ENCODE data around the gene ARHGEF7.

Gene ARHGEF7

GRCh38 chr13:111131611-111132010 lies 16.5 kb downstream of the ARHGEF7 start:
- in situ Hi-C loops (cut with MboI; ENCODE audit: low sequenced_read_pairs): no loop called here

- in situ Hi-C loops (cut with MboI; ENCODE audit: low sequenced_read_pairs): no loop called here
Measured at GRCh38 chr13:111132948-111133347, 17.8 kb downstream of the ARHGEF7 start.

GRCh38 chr13:111139452-111139851 lies 24.3 kb downstream of the ARHGEF7 start:
- in situ Hi-C loops (cut with MboI; ENCODE audit: low sequenced_read_pairs): no loop called here

GRCh38 chr13:111139873-111140561 lies 24.9 kb downstream of the ARHGEF7 start:
- in situ Hi-C loops (cut with MboI; ENCODE audit: low sequenced_read_pairs): no loop called here

GRCh38 chr13:111140562-111141105 lies 25.5 kb downstream of the ARHGEF7 start:
- in situ Hi-C loops (cut with MboI; ENCODE audit: low sequenced_read_pairs): no loop called here

- in situ Hi-C loops (cut with MboI; ENCODE audit: low sequenced_read_pairs): no loop called here
Measured at GRCh38 chr13:111142472-111142871, 27.4 kb downstream of the ARHGEF7 start.

- in situ Hi-C loops (cut with MboI; ENCODE audit: low sequenced_read_pairs): no loop called here
Measured at GRCh38 chr13:111143865-111144540, 28.9 kb downstream of the ARHGEF7 start.

- in situ Hi-C loops (cut with MboI; ENCODE audit: low sequenced_read_pairs): no loop called here
Measured at GRCh38 chr13:111145071-111145470, 30.0 kb downstream of the ARHGEF7 start.

- in situ Hi-C loops (cut with MboI; ENCODE audit: low sequenced_read_pairs): no loop called here
Measured at GRCh38 chr13:111145506-111145905, 30.4 kb downstream of the ARHGEF7 start.

GRCh38 chr13:111152844-111153243 lies 37.7 kb downstream of the ARHGEF7 start:
- in situ Hi-C loops (cut with MboI; ENCODE audit: low sequenced_read_pairs): no loop called here

- in situ Hi-C loops (cut with MboI; ENCODE audit: low sequenced_read_pairs): no loop called here
Measured at GRCh38 chr13:111153279-111153976, 38.3 kb downstream of the ARHGEF7 start.

GRCh38 chr13:111153977-111154332 lies 38.8 kb downstream of the ARHGEF7 start:
- in situ Hi-C loops (cut with MboI; ENCODE audit: low sequenced_read_pairs): no loop called here

- in situ Hi-C loops (cut with MboI; ENCODE audit: low sequenced_read_pairs): no loop called here
Measured at GRCh38 chr13:111156421-111156820, 41.3 kb downstream of the ARHGEF7 start.

- in situ Hi-C loops (cut with MboI; ENCODE audit: low sequenced_read_pairs): no loop called here
Measured at GRCh38 chr13:111158136-111158805, 43.2 kb downstream of the ARHGEF7 start.

- in situ Hi-C loops (cut with MboI; ENCODE audit: low sequenced_read_pairs): no loop called here
Measured at GRCh38 chr13:111159362-111160320, 44.5 kb downstream of the ARHGEF7 start.

GRCh38 chr13:111160648-111161047 lies 45.5 kb downstream of the ARHGEF7 start:
- in situ Hi-C loops (cut with MboI; ENCODE audit: low sequenced_read_pairs): no loop called here

- in situ Hi-C loops (cut with MboI; ENCODE audit: low sequenced_read_pairs): no loop called here
Measured at GRCh38 chr13:111161601-111162600, 46.8 kb downstream of the ARHGEF7 start.

- in situ Hi-C loops (cut with MboI; ENCODE audit: low sequenced_read_pairs): no loop called here
Measured at GRCh38 chr13:111165241-111166010, 50.3 kb downstream of the ARHGEF7 start.
